Mesendoderm (in vitro differentiated cells): Measurements from ENCODE around the gene ATL1.

Experiments used
- DNase-seq: peaks from one replicate; pipeline ENCODE4 v3.0.0; 2013
- H2AK5ac ChIP-seq: 2 replicates; pipeline ENCODE4 v1.6.1; 2013; ENCODE audit warnings: low read length, inconsistent platforms
- H2BK120ac ChIP-seq: 2 replicates; pipeline ENCODE4 v1.6.1; 2013; ENCODE audit warnings: low read depth, mild to moderate bottlenecking, low read length, moderate library complexity, mixed read lengths
- H2BK15ac ChIP-seq: replicated peaks from 2 replicates; pipeline ENCODE4 v1.6.1; 2013; ENCODE audit warnings: low read depth, mild to moderate bottlenecking, moderate library complexity
- H2BK5ac ChIP-seq: 2 replicates; pipeline ENCODE4 v1.6.1; 2013; ENCODE audit warnings: low read length, inconsistent platforms
- H3K18ac ChIP-seq: 2 replicates; pipeline ENCODE4 v1.6.1; 2013; ENCODE audit warnings: mild to moderate bottlenecking, low read length, mixed read lengths
- H3K23ac ChIP-seq: one replicate; pipeline ENCODE4 v1.6.1; 2013; ENCODE audit warnings: low read length
- H3K27ac ChIP-seq: 2 replicates; pipeline ENCODE4 v1.5.1; 2013; ENCODE audit warnings: low read depth, mild to moderate bottlenecking, inconsistent platforms, low read length, moderate library complexity
- H3K27me3 ChIP-seq: 2 replicates; pipeline ENCODE4 v1.6.1; 2013; ENCODE audit warnings: low read length, control low read depth, mild to moderate bottlenecking, inconsistent platforms; ENCODE audit not compliant: insufficient read depth, poor library complexity
- H3K36me3 ChIP-seq: 2 replicates; pipeline ENCODE4 v1.6.1; 2013; ENCODE audit warnings: low read length, inconsistent platforms; ENCODE audit not compliant: control insufficient read depth, insufficient read depth
- H3K4ac ChIP-seq: one replicate; pipeline ENCODE4 v1.6.1; 2013; ENCODE audit warnings: low read depth, mild to moderate bottlenecking, low read length, moderate library complexity
- H3K4me1 ChIP-seq: 2 replicates; pipeline ENCODE4 v1.6.1; 2013; ENCODE audit warnings: low read depth, low read length, inconsistent platforms; ENCODE audit not compliant: control insufficient read depth
- H3K4me2 ChIP-seq: 2 replicates; pipeline ENCODE4 v1.6.1; 2013; ENCODE audit warnings: low read length
- H3K4me3 ChIP-seq: 2 replicates; pipeline ENCODE4 v1.5.1; 2013; ENCODE audit warnings: mild to moderate bottlenecking, low read length
- H3K56ac ChIP-seq: one replicate; pipeline ENCODE4 v1.6.1; 2013; ENCODE audit warnings: low read length
- H3K79me1 ChIP-seq: 2 replicates; pipeline ENCODE4 v1.6.1; 2013; ENCODE audit warnings: low read length, inconsistent platforms
- H3K79me2 ChIP-seq: 2 replicates; pipeline ENCODE4 v1.6.1; 2013; ENCODE audit warnings: mild to moderate bottlenecking, low read length; ENCODE audit not compliant: control insufficient read depth, insufficient read depth
- H3K9ac ChIP-seq: 2 replicates; pipeline ENCODE4 v1.6.1; 2013; ENCODE audit warnings: low read length, inconsistent platforms
- H4K5ac ChIP-seq: one replicate; pipeline ENCODE4 v1.6.1; 2013; ENCODE audit warnings: low read length
- H4K8ac ChIP-seq: one replicate; pipeline ENCODE4 v1.6.1; 2013; ENCODE audit warnings: low read depth, mild to moderate bottlenecking, control low read depth, low read length, moderate library complexity
- WGBS: extraction: QIAGEN DNeasy Blood & Tissue Kit; methylation state at CpG from one replicate; pipeline ENCODE4 v1.1.7; 2013; ENCODE audit warnings: low lambda C conversion rate, missing lambda C conversion rate; ENCODE audit not compliant: insufficient coverage; ENCODE audit errors: extremely low coverage; 5-methylcytosine and 5-hydroxymethylcytosine counted together

ATL1 gene

GRCh38 chr14:50529288-50530179 lies 30.4 kb upstream of the ATL1 start:
- Histone ChIP-seq H3K4ac (no peak overlapping the region), H3K4me1 (peaks cover 6% of the 10 kb centered on the region), H2BK15ac (no peak overlapping the region), H4K8ac (no peak overlapping the region), H3K4me3 (no peak overlapping the region), H3K79me2 (peaks cover 51% of the 10 kb centered on the region), H3K18ac (no peak overlapping the region), H2AK5ac (no peak overlapping the region), H4K5ac (no peak overlapping the region), H3K4me2 (no peak overlapping the region), H2BK120ac (no peak overlapping the region), H3K79me1 (peaks cover 6% of the 10 kb centered on the region), H3K27ac (no peak overlapping the region), H3K36me3 (no peaks in the 10 kb centered on the region), H2BK5ac (no peak overlapping the region), H3K9ac (peak overlapping the region; percentile 31), H3K56ac (peak overlapping the region; percentile 62), H3K23ac (no peak overlapping the region), H3K27me3 (no peaks in the 10 kb centered on the region)
- WGBS = 100% methylated on average over 1 of the region's 6 CpGs
- peak; percentile 31 for DNase-seq

- WGBS = no CpG with 5 or more reads among the region's 1 CpG
- H3K27ac ChIP-seq = no peak overlapping the region
- no peak overlapping the region for H3K56ac ChIP-seq
- no peak overlapping the region for H2AK5ac ChIP-seq
- no peaks in the 10 kb centered on the region for H3K36me3 ChIP-seq
- no peak overlapping the region for H2BK15ac ChIP-seq
- peaks cover 6% of the 10 kb centered on the region for H3K79me1 ChIP-seq
- no peak overlapping the region for H2BK120ac ChIP-seq
- H3K18ac ChIP-seq = no peak overlapping the region
- no peak overlapping the region for H3K4ac ChIP-seq
- no peak overlapping the region for H2BK5ac ChIP-seq
- no peak overlapping the region for H4K8ac ChIP-seq
- H3K4me3 ChIP-seq = no peak overlapping the region
- H4K5ac ChIP-seq = no peak overlapping the region
- no peak overlapping the region for H3K23ac ChIP-seq
- no peak for DNase-seq
- H3K4me1 ChIP-seq = peaks cover 6% of the 10 kb centered on the region
- no peak overlapping the region for H3K4me2 ChIP-seq
- H3K79me2 ChIP-seq = peaks cover 44% of the 10 kb centered on the region
- no peak overlapping the region for H3K9ac ChIP-seq
- H3K27me3 ChIP-seq = no peaks in the 10 kb centered on the region
Observed at GRCh38 chr14:50530358-50530757, 29.6 kb upstream of the ATL1 start.

- no peak overlapping the region for H2BK5ac ChIP-seq
- H3K79me2 ChIP-seq = peaks cover 41% of the 10 kb centered on the region
- no peak for DNase-seq
- no peak overlapping the region for H4K5ac ChIP-seq
- H3K79me1 ChIP-seq = peaks cover 6% of the 10 kb centered on the region
- no peaks in the 10 kb centered on the region for H3K27me3 ChIP-seq
- H3K23ac ChIP-seq = no peak overlapping the region
- H3K9ac ChIP-seq = peak overlapping the region; percentile 96
- H3K4me2 ChIP-seq = peak overlapping the region; percentile 58
- no peak overlapping the region for H2BK120ac ChIP-seq
- H3K27ac ChIP-seq = no peak overlapping the region
- H3K18ac ChIP-seq = no peak overlapping the region
- no peak overlapping the region for H2AK5ac ChIP-seq
- peaks cover 6% of the 10 kb centered on the region for H3K4me1 ChIP-seq
- no peak overlapping the region for H3K4ac ChIP-seq
- no peak overlapping the region for H3K56ac ChIP-seq
- H3K4me3 ChIP-seq = peak overlapping the region; percentile 4
- no peaks in the 10 kb centered on the region for H3K36me3 ChIP-seq
- H2BK15ac ChIP-seq = no peak overlapping the region
- H4K8ac ChIP-seq = no peak overlapping the region
- no CpG with 5 or more reads among the region's 8 CpGs for WGBS
Observed at GRCh38 chr14:50530794-50531365, 29.1 kb upstream of the ATL1 start.

- Histone ChIP-seq H3K79me1 (peaks cover 6% of the 10 kb centered on the region), H3K4ac (peak overlapping the region; percentile 77), H4K5ac (no peak overlapping the region), H3K23ac (peak overlapping the region; percentile 91), H3K79me2 (peaks cover 34% of the 10 kb centered on the region), H3K36me3 (no peaks in the 10 kb centered on the region), H2BK5ac (no peak overlapping the region), H3K9ac (peak overlapping the region; percentile 96), H3K27ac (peak overlapping the region; percentile 90), H3K27me3 (no peaks in the 10 kb centered on the region), H3K56ac (peak overlapping the region; percentile 96), H2BK15ac (peak overlapping the region; percentile 39), H3K4me2 (peak overlapping the region; percentile 58), H3K4me1 (peaks cover 6% of the 10 kb centered on the region), H3K18ac (peak overlapping the region; percentile 91), H2AK5ac (no peak overlapping the region), H4K8ac (peak overlapping the region; percentile 95), H2BK120ac (no peak overlapping the region), H3K4me3 (peak overlapping the region; percentile 83)
- peak; percentile 65 for DNase-seq
- no CpG with 5 or more reads among the region's 82 CpGs for WGBS
Observed at GRCh38 chr14:50531595-50532501, 28.1 kb upstream of the ATL1 start.

- no CpG with 5 or more reads among the region's 60 CpGs for WGBS
- H2AK5ac ChIP-seq = no peak within 1 kb of the TSS
- no peak within 1 kb of the TSS for H2BK120ac ChIP-seq
- H3K27ac ChIP-seq = peak within 1 kb of the TSS; percentile 90
- peak within 1 kb of the TSS; percentile 96 for H3K9ac ChIP-seq
- peak within 1 kb of the TSS; percentile 91 for H3K23ac ChIP-seq
- H2BK15ac ChIP-seq = peak within 1 kb of the TSS; percentile 39
- peak within 1 kb of the TSS; percentile 95 for H4K8ac ChIP-seq
- no peaks in the 10 kb centered on the region for H3K36me3 ChIP-seq
- peak within 1 kb of the TSS; percentile 99 for H3K56ac ChIP-seq
- peaks cover 32% of the 10 kb centered on the region for H3K79me2 ChIP-seq
- H3K79me1 ChIP-seq = peaks cover 6% of the 10 kb centered on the region
- H3K4me1 ChIP-seq = peaks cover 6% of the 10 kb centered on the region
- no peaks in the 10 kb centered on the region for H3K27me3 ChIP-seq
- H3K4ac ChIP-seq = peak within 1 kb of the TSS; percentile 77
- peak within 1 kb of the TSS; percentile 91 for H3K18ac ChIP-seq
- H4K5ac ChIP-seq = no peak within 1 kb of the TSS
- no peak within 1 kb of the TSS for H2BK5ac ChIP-seq
- peak within 1 kb of the TSS; percentile 83 for H3K4me3 ChIP-seq
- H3K4me2 ChIP-seq = peak within 1 kb of the TSS; percentile 100
- peak; percentile 92 for DNase-seq
Observed at GRCh38 chr14:50532502-50533240, 27.3 kb upstream of the ATL1 start, which contains the start of gene MAP4K5. Gene MAP4K5, minus strand, starts transcription at chr14:50532569. Its CDS starts 520 bp downstream, at chr14:50532049.
